ENCODE results near the gene HOXC13.

GRCh38 chr12:53973236-53974042, 34.8 kb downstream of the HOXC13 start:
- TF ChIP-seq CTCF (IDR thresholded peaks at IDR 0.05) (no peak), EP300 (IDR thresholded peaks at IDR 0.05) (no peak)

Measured in gastroesophageal sphincter (tissue), 3 donors.